DMS79 (cell line): ENCODE measurements around the gene SH2B2.

Experiments used
- DNase-seq: peaks from one replicate; lab custom pipeline; 2025; lab: John Stamatoyannopoulos, UW

The SH2B2 gene

GRCh38 chr7:102268635-102269034 is 18.0 kb upstream of the SH2B2 start:
- no peak for DNase-seq

- no peak for DNase-seq
These were observed 16.3 kb upstream of the SH2B2 start for GRCh38 chr7:102270178-102270887.

- DNase-seq = no peak
These were observed 15.4 kb upstream of the SH2B2 start for GRCh38 chr7:102271158-102271798.

GRCh38 chr7:102272075-102272916 is 14.4 kb upstream of the SH2B2 start:
- peak; percentile 22 for DNase-seq

- no peak for DNase-seq
These were observed 13.5 kb upstream of the SH2B2 start for GRCh38 chr7:102272917-102273748.

- no peak for DNase-seq
These were observed 12.6 kb upstream of the SH2B2 start for GRCh38 chr7:102273749-102274712.

GRCh38 chr7:102275123-102275703 is 11.5 kb upstream of the SH2B2 start:
- DNase-seq = no peak

- DNase-seq = no peak
These were observed 8.8 kb upstream of the SH2B2 start for GRCh38 chr7:102277901-102278300.

GRCh38 chr7:102279537-102280400 is 6.9 kb upstream of the SH2B2 start:
- peak; percentile 1 for DNase-seq

GRCh38 chr7:102280521-102280920 is 6.1 kb upstream of the SH2B2 start:
- no peak for DNase-seq

- DNase-seq = no peak
These were observed 4.9 kb upstream of the SH2B2 start for GRCh38 chr7:102281785-102282184.

- no peak for DNase-seq
These were observed 4.0 kb upstream of the SH2B2 start for GRCh38 chr7:102282465-102283362.

- DNase-seq = no peak
These were observed 3.0 kb upstream of the SH2B2 start for GRCh38 chr7:102283477-102284189.

GRCh38 chr7:102284399-102284798 is 2.3 kb upstream of the SH2B2 start:
- DNase-seq = no peak

- no peak for DNase-seq
These were observed 1.7 kb upstream of the SH2B2 start for GRCh38 chr7:102284891-102285539.

- no peak for DNase-seq
These were observed 980 bp upstream of the SH2B2 start for GRCh38 chr7:102285540-102286236.
